WI38 (cell line): Measurements from ENCODE around the gene MAF.

Experiments
- H3K4me3 ChIP-seq: 2 replicates; pipeline ENCODE4 v1.5.1; 2011; ENCODE audit warnings: low read depth, mild to moderate bottlenecking, control low read depth, low read length
- TF ChIP-seq, protein P1 (sequence below): IDR thresholded peaks from 2 replicates; pipeline ENCODE4 v1.5.1; 2012; ENCODE audit warnings: low read depth, mild to moderate bottlenecking, control low read depth, low read length

The MAF gene

GRCh38 chr16:79600638-79601091, at the start of gene MAF:
TSS of gene MAF (minus strand) at chr16:79600737. CDS start at chr16:79599902, 835 bp downstream.
- H3K4me3 ChIP-seq = 0 out of 2 replicates have a peak within 1 kb of the TSS, but pooled peaks have one; percentile 0
- TF ChIP-seq, protein P1, sequence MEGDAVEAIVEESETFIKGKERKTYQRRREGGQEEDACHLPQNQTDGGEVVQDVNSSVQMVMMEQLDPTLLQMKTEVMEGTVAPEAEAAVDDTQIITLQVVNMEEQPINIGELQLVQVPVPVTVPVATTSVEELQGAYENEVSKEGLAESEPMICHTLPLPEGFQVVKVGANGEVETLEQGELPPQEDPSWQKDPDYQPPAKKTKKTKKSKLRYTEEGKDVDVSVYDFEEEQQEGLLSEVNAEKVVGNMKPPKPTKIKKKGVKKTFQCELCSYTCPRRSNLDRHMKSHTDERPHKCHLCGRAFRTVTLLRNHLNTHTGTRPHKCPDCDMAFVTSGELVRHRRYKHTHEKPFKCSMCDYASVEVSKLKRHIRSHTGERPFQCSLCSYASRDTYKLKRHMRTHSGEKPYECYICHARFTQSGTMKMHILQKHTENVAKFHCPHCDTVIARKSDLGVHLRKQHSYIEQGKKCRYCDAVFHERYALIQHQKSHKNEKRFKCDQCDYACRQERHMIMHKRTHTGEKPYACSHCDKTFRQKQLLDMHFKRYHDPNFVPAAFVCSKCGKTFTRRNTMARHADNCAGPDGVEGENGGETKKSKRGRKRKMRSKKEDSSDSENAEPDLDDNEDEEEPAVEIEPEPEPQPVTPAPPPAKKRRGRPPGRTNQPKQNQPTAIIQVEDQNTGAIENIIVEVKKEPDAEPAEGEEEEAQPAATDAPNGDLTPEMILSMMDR = no peak

DNA sequence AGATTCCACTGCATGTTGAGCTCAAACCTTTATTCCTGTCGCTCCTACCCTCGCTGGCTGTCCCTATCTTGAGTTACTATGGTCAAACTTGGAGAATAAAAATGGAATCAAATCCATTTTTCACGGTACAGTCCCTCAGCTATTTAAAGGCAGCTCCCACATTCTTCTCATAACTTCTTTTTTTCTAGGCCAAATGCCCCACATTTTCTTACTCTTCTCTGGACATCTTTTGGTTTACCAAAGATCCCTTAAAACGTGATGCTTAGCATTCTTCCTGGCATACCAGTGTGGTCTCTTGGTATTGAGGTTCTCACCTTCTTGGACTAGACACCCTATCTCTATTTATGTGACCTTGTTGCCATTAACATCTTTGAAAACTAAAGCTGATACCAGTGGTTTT, 48.3 kb upstream of the MAF start:
- TF ChIP-seq, protein P1 = no peak
- H3K4me3 ChIP-seq = no peak overlapping the region

GRCh38 chr16:79647586-79647985, 47.0 kb upstream of the MAF start:
- TF ChIP-seq, protein P1 = no peak
- no peak overlapping the region for H3K4me3 ChIP-seq

- TF ChIP-seq, protein P1 = no peak
- no peak overlapping the region for H3K4me3 ChIP-seq
These were observed 45.2 kb upstream of the MAF start for GRCh38 chr16:79645701-79646100.

- TF ChIP-seq, protein P1 = no peak
- no peak overlapping the region for H3K4me3 ChIP-seq
These were observed 44.6 kb upstream of the MAF start for GRCh38 chr16:79644971-79645667.

- TF ChIP-seq, protein P1 = no peak
- no peak overlapping the region for H3K4me3 ChIP-seq
These were observed 42.1 kb upstream of the MAF start for GRCh38 chr16:79642652-79643051.

DNA sequence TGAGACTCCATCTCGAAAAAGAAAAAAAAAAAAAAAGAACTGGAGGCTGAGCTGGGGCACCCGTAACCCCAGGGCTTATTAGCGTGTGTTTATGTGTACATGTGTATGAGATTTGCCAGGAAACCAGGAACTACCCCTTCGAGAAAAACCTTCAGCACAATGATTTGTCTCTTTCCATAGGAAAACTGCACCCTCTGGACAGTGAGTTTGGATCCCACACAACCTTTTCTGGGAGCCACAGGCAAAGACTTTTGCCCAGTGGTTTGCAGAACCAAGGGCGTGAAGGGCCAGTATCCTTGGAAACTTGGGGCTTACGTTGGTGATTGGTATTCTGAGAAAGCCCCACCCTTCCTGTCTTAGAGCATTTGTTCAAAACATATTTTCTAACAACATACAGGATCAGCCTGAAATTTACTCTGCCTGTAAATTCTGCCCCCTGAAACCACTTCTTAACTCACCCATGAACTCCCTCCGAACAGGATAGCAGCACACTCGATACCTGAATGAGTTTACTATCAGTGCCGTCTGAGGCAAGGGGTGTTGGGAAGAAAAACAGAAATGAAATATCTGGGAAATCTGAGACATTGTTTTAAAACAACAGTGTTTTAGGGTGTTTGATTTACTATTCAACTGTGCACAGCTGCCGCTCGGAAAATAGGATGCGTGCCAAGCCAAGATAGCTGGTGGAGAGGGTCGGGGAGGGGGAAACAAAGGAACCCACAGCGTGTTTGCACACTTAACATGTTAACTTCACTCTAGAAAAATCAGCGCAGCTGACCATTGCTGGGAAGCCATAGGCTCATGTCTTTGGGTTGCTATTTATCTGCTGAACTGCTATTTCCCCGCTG, 40.2 kb upstream of the MAF start:
- TF ChIP-seq, protein P1 = no peak
- no peak overlapping the region for H3K4me3 ChIP-seq
